BE2C (cell line): ENCODE measurements around the gene PRELID1.

ENCODE experiments used
- DNase-seq: peaks from one replicate; pipeline ENCODE4 v3.0.0-alpha.2; 2020
- H3K27me3 ChIP-seq: fragments of 250-450 bp; sonication (Bioruptor Pico); 2 replicates; pipeline ENCODE4 v1.5.1; 2020; ENCODE audit warnings: mild to moderate bottlenecking
- H3K36me3 ChIP-seq: fragments of 250-450 bp; sonication (Bioruptor Pico); 2 replicates; pipeline ENCODE4 v1.5.1; 2020; ENCODE audit warnings: mild to moderate bottlenecking
- H3K4me1 ChIP-seq: fragments of 250-450 bp; sonication (Bioruptor Pico); 2 replicates; pipeline ENCODE4 v1.5.1; 2020
- H3K4me3 ChIP-seq: 2 replicates; pipeline ENCODE4 v1.5.1; 2011; ENCODE audit warnings: low read depth, low read length
- H3K9me3 ChIP-seq: fragments of 250-450 bp; sonication (Bioruptor Pico); 2 replicates; pipeline ENCODE4 v1.5.1; 2020
- TF ChIP-seq, protein P1 (sequence below): IDR thresholded peaks from 2 replicates; pipeline ENCODE4 v1.5.1; 2012; ENCODE audit warnings: mild to moderate bottlenecking, low read depth, low read length

The PRELID1 gene

GRCh38 chr5:177314376-177315342 lies 11.1 kb downstream of the PRELID1 start:
- peaks cover 6% of the 10 kb centered on the region; the same call in 1 of the 2 replicates for H3K4me1 ChIP-seq
- no peaks in the 10 kb centered on the region; the same call in 1 of the 2 replicates for H3K36me3 ChIP-seq
- H3K9me3 ChIP-seq = no peaks in the 10 kb centered on the region
- no peak overlapping the region for H3K4me3 ChIP-seq
- no peak for DNase-seq
- no peaks in the 10 kb centered on the region for H3K27me3 ChIP-seq
- TF ChIP-seq, protein P1, sequence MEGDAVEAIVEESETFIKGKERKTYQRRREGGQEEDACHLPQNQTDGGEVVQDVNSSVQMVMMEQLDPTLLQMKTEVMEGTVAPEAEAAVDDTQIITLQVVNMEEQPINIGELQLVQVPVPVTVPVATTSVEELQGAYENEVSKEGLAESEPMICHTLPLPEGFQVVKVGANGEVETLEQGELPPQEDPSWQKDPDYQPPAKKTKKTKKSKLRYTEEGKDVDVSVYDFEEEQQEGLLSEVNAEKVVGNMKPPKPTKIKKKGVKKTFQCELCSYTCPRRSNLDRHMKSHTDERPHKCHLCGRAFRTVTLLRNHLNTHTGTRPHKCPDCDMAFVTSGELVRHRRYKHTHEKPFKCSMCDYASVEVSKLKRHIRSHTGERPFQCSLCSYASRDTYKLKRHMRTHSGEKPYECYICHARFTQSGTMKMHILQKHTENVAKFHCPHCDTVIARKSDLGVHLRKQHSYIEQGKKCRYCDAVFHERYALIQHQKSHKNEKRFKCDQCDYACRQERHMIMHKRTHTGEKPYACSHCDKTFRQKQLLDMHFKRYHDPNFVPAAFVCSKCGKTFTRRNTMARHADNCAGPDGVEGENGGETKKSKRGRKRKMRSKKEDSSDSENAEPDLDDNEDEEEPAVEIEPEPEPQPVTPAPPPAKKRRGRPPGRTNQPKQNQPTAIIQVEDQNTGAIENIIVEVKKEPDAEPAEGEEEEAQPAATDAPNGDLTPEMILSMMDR = no peak

DNA sequence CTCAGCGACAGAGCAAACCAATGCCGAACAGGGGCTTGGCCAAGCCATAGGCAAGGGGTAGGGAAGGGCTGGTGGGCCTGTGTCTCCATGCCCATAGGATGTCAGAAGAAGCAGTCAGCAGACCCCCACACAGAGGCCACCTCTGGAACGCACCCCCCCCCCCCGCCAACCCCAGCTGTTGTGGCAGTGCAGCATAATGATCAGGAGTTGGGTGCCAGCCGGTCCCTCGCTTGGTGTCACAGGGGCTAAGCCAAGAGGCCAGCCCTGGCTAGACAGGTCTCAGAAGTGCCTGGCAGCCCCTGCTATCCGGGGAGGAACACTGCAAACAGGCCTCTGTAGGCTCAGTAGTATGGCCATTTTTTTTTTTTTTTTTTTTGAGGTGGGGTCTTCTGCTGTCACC lies 11.8 kb downstream of the PRELID1 start:
- Histone ChIP-seq H3K4me1 (peaks cover under 1% of the 10 kb centered on the region; the same call in 1 of the 2 replicates), H3K27me3 (no peaks in the 10 kb centered on the region), H3K36me3 (0 out of 2 replicates have a peak, but pooled peaks cover 3% of the 10 kb centered on the region), H3K4me3 (no peak overlapping the region), H3K9me3 (no peaks in the 10 kb centered on the region)
- no peak for DNase-seq
- TF ChIP-seq, protein P1 = no peak

- Histone ChIP-seq H3K4me3 (no peak overlapping the region), H3K27me3 (no peaks in the 10 kb centered on the region), H3K4me1 (no peaks in the 10 kb centered on the region), H3K36me3 (0 out of 2 replicates have a peak, but pooled peaks cover 3% of the 10 kb centered on the region), H3K9me3 (no peaks in the 10 kb centered on the region)
- TF ChIP-seq, protein P1 = no peak
- DNase-seq = no peak
Measured at GRCh38 chr5:177316005-177316404, 12.4 kb downstream of the PRELID1 start.

DNA sequence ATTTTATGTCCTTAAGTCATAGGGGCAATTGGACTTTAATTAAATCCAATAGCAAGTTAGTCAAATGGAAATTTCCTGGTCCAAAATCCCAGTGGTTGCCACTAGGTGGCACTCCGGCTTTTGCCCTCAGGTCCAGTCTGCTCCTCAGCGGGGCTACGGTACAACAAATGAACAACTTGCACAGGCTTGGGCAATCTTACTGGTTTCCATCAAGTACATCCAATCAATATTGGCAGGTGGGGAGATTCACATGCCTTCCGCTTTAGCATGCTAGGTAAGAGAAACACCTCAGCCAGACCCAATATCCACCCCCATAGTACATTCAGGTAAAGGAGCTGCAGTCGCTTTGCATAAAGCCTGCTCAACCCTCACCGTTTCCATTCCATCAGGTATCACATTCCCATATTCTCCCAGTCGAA lies 14.4 kb downstream of the PRELID1 start:
- TF ChIP-seq, protein P1 = peak; percentile 96
- Histone ChIP-seq H3K4me1 (no peaks in the 10 kb centered on the region), H3K36me3 (0 out of 2 replicates have a peak, but pooled peaks cover 3% of the 10 kb centered on the region), H3K9me3 (no peaks in the 10 kb centered on the region), H3K27me3 (no peaks in the 10 kb centered on the region), H3K4me3 (no peak overlapping the region)
- peak; percentile 80 for DNase-seq

DNA sequence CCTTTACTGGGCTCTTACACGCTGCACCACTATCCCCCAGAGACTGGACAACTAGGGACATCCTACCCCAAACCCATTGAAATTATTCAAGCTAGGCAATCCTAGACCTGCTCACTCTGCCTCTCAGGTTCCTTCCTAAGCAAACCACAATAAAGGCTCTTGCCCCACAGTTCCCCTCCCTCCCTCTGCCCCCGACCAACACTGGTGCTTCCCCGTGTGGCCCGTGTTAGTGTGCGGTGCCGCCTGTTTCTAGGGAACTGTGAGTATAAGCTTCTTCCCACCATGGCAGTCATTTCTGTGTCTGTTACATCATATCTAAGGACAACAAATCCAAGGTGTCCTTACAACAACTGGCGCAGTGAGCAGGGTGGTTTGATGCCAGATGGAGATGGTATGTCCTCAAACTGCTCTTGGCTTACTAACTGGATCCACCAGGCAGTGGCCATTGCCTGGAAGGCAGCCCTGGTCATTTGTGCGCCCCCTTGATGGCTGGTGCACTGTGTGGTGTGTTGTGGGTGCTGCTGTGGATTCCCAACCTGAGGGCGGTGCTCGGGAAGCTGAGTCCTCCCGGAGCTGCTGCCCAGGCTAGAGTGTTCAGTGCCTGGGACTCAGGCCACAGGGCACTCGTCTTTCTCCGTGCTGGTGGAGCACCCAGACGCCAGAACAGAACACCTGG lies 16.5 kb downstream of the PRELID1 start:
- Histone ChIP-seq H3K36me3 (0 out of 2 replicates have a peak, but pooled peaks cover 3% of the 10 kb centered on the region), H3K9me3 (no peaks in the 10 kb centered on the region), H3K4me3 (no peak overlapping the region), H3K27me3 (no peaks in the 10 kb centered on the region), H3K4me1 (no peaks in the 10 kb centered on the region)
- TF ChIP-seq, protein P1 = no peak
- no peak for DNase-seq
